ENCODE data around the gene CD69.

DNA sequence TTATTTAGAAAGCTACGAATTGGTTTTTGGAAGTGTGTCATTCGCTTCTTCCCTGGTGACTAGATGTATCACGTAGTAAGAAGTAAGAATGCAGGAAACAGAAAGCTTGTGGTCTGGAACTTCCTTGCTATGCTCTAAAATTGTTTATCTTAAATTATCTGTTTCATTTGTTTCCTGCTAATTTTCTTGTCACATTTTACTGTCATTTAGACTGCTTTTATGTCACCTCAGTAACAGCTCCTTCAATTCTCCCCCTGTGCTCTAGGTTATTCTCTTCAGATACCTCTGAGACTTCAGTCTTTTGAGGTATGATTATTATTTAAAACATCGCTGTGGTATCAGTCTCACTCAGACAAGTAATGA, 699 bp upstream of the CD69 start:
- TF ChIP-seq, protein P1, sequence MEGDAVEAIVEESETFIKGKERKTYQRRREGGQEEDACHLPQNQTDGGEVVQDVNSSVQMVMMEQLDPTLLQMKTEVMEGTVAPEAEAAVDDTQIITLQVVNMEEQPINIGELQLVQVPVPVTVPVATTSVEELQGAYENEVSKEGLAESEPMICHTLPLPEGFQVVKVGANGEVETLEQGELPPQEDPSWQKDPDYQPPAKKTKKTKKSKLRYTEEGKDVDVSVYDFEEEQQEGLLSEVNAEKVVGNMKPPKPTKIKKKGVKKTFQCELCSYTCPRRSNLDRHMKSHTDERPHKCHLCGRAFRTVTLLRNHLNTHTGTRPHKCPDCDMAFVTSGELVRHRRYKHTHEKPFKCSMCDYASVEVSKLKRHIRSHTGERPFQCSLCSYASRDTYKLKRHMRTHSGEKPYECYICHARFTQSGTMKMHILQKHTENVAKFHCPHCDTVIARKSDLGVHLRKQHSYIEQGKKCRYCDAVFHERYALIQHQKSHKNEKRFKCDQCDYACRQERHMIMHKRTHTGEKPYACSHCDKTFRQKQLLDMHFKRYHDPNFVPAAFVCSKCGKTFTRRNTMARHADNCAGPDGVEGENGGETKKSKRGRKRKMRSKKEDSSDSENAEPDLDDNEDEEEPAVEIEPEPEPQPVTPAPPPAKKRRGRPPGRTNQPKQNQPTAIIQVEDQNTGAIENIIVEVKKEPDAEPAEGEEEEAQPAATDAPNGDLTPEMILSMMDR (IDR thresholded peaks at IDR 0.05; ENCODE audit: low read length), result no peak
- TF ChIP-seq EZH2 (optimal IDR thresholded peaks at IDR 0.05; ENCODE audit: low read depth, low read length) (no peak), EZH2phosphoT487 (IDR thresholded peaks at IDR 0.05; ENCODE audit: low read length) (no peak)

Measured in MM.1S (cell line).